B cell (primary cell): ENCODE measurements around the gene FOXE1. TPM values are rescaled to one million over a fixed set of nuclear protein-coding genes. Genes with fewer than 3 reads are reported as not detected.

Experiments
- ATAC-seq: fragments of 200-7000 bp; cut with Tn5 transposase; one replicate; pipeline ENCODE4 v1.10.0; 2021; ENCODE audit warnings: low read depth, mild to moderate bottlenecking, moderate number of reproducible peaks, moderate library complexity
- CTCF ChIA-PET: fragments of 350-600 bp; sonication (Branson Sonifier 250); formaldehyde crosslinking; loops from one replicate; lab custom pipeline; 2021; ENCODE audit warnings: antibody characterized with exemption, inconsistent platforms; lab: Charles Lee
- POLR2A ChIA-PET: fragments of 350-600 bp; sonication (Branson Sonifier 250); formaldehyde crosslinking; loops from one replicate; lab custom pipeline; 2021; ENCODE audit warnings: antibody characterized with exemption; lab: Charles Lee
- DNase-seq: peaks from one replicate; pipeline ENCODE4 v3.0.0; 2013
- H2AFZ ChIP-seq: 2 replicates; pipeline ENCODE4 v1.6.1; 2012; ENCODE audit warnings: mild to moderate bottlenecking, low read depth, low read length; ENCODE audit not compliant: insufficient read depth, poor library complexity, severe bottlenecking
- H3K27ac ChIP-seq, 2 donors: 1 replicate in 1 of 2; 2 replicates in 1 of 2; pipeline ENCODE4 v1.5.1; 2012 to 2013; ENCODE audit warnings: low read length in 2 of 2, mild to moderate bottlenecking in 2 of 2, moderate library complexity in 1 of 2
- H3K27me3 ChIP-seq, 4 experiments: fragments of 200-600 bp in 1 of 4; sonication (generic) in 1 of 4; replicated peaks in 1 of 4; 1 replicate in 2 of 4; 2 replicates in 2 of 4; pipeline versions ENCODE4 v1.6.1 to v1.7.0; 2013 to 2016; ENCODE audit warnings: low read length in 3 of 4, mild to moderate bottlenecking in 2 of 4, mixed read lengths in 1 of 4, moderate library complexity in 1 of 4; ENCODE audit not compliant: insufficient read depth in 4 of 4, control insufficient read depth in 3 of 4; ENCODE audit errors: control extremely low read depth in 1 of 4
- H3K36me3 ChIP-seq, 2 experiments: replicated peaks in 1 of 2; 1 replicate in 1 of 2; 2 replicates in 1 of 2; pipeline versions ENCODE4 v1.6.1 to v1.7.1; 2013; ENCODE audit warnings: low read length in 1 of 2; ENCODE audit not compliant: insufficient read depth in 2 of 2, control insufficient read depth in 1 of 2; ENCODE audit errors: control extremely low read depth in 1 of 2, extremely low read depth in 1 of 2
- H3K4me1 ChIP-seq, 2 donors: fragments of 200-600 bp in 1 of 2; sonication (generic) in 1 of 2; 1 replicate in 1 of 2; 2 replicates in 1 of 2; pipeline versions ENCODE4 v1.5.1 to v1.6.1; 2013 to 2017; ENCODE audit warnings: low read length in 2 of 2; ENCODE audit not compliant: control insufficient read depth in 2 of 2, insufficient read depth in 2 of 2
- H3K4me2 ChIP-seq: replicated peaks from 2 replicates; pipeline ENCODE3; 2012; ENCODE audit warnings: mild to moderate bottlenecking, low read depth, low read length; ENCODE audit not compliant: poor library complexity, severe bottlenecking
- H3K4me3 ChIP-seq, 5 experiments: fragments of 200-600 bp in 1 of 5; sonication (generic) in 1 of 5; 1 replicate in 3 of 5; 2 replicates in 2 of 5; pipeline versions ENCODE4 v1.5.1 to v1.7.0; 2011 to 2016; ENCODE audit warnings: low read length in 4 of 5, mild to moderate bottlenecking in 4 of 5, low read depth in 2 of 5, control low read depth in 1 of 5, moderate library complexity in 1 of 5; ENCODE audit not compliant: insufficient read depth in 1 of 5; ENCODE audit errors: control extremely low read depth in 1 of 5, extremely low read depth in 1 of 5
- H3K79me2 ChIP-seq: fragments of 200-600 bp; sonication (generic); one replicate; pipeline ENCODE4 v1.6.0; 2016; ENCODE audit warnings: low read length; ENCODE audit not compliant: control insufficient read depth, insufficient read depth
- H3K9ac ChIP-seq: fragments of 200-600 bp; sonication (generic); 2 replicates; pipeline ENCODE4 v1.6.1; 2017; ENCODE audit warnings: mild to moderate bottlenecking, low read length, moderate library complexity
- H3K9me3 ChIP-seq, 3 donors: one replicate each; pipeline versions ENCODE4 v1.6.1 to v1.7.1; 2013; ENCODE audit warnings: low read length in 2 of 3; ENCODE audit not compliant: control insufficient read depth in 2 of 3, insufficient read depth in 1 of 3; ENCODE audit errors: control extremely low read depth in 1 of 3
- H4K20me1 ChIP-seq: 2 replicates; pipeline ENCODE4 v1.6.0; 2012; ENCODE audit warnings: mild to moderate bottlenecking, low read length; ENCODE audit not compliant: insufficient read depth, control insufficient read depth, poor library complexity, severe bottlenecking
- H3K27ac Mint-ChIP-seq: one replicate; pipeline ENCODE4 v1.8.0; 2021; ENCODE audit warnings: mixed read lengths
- H3K27me3 Mint-ChIP-seq: one replicate; pipeline ENCODE4 v1.8.0; 2021; ENCODE audit warnings: mixed read lengths
- H3K4me1 Mint-ChIP-seq: one replicate; pipeline ENCODE4 v1.8.0; 2021; ENCODE audit warnings: mixed read lengths
- H3K4me3 Mint-ChIP-seq: one replicate; pipeline ENCODE4 v1.8.0; 2021; ENCODE audit warnings: mixed read lengths
- H3K9me3 Mint-ChIP-seq: one replicate; pipeline ENCODE4 v1.8.0; 2022; ENCODE audit warnings: mixed read lengths; ENCODE audit not compliant: insufficient read depth
- CTCF ChIP-seq: fragments of 200-600 bp; IDR thresholded peaks from one replicate; pipeline ENCODE4 v1.8.0; 2022; ENCODE audit warnings: antibody characterized with exemption, mild to moderate bottlenecking
- EZH2 ChIP-seq: IDR thresholded peaks from 2 replicates; pipeline ENCODE4 v1.6.1; 2012; ENCODE audit warnings: borderline replicate concordance, low read depth, mild to moderate bottlenecking, moderate library complexity, low read length; ENCODE audit not compliant: insufficient read depth, poor library complexity, severe bottlenecking
- WGBS: methylation state at CpG from one replicate; pipeline ENCODE4 v1.1.5; 2013; ENCODE audit warnings: missing lambda C conversion rate; ENCODE audit not compliant: insufficient coverage; 5-methylcytosine and 5-hydroxymethylcytosine counted together
- intact Hi-C: fragments of 100-400 bp; cut with micrococcal nuclease; formaldehyde crosslinking; loops from one replicate; pipeline ENCODE4 v1.10.0; 2022
- polyA plus RNA-seq: library from polyadenylated mRNA; depleted of rRNA; stranded (reverse); fragments of >200 nt; gene quantifications from 2 replicates; pipeline ENCODE4 v1.2.3, GENCODE V29; 2012
- total RNA-seq, 2 donors: library from RNA; stranded (reverse); fragments of 120-200 nt in 1 of 2; gene quantifications; 1 replicate in 1 of 2; 2 replicates in 1 of 2; pipeline versions ENCODE4 v1.2.3 to v1.2.4, GENCODE V29; 2013 to 2022

The FOXE1 gene
- total and polyA plus RNA-seq, 2 donors (not counting 1 experiment from before 2014, with no cell fraction given): not detected

GRCh38 chr9:97809666-97810344 is 43.2 kb upstream of the FOXE1 start:
- Histone ChIP-seq H3K4me3 (no peak overlapping the region), H3K36me3 (no peaks in the 10 kb centered on the region), H3K79me2 (no peaks in the 10 kb centered on the region), H4K20me1 (no peaks in the 10 kb centered on the region), H3K9ac (no peak overlapping the region), H3K27me3 (peaks cover 0 to 10% (median 3%) of the 10 kb centered on the region in 4 experiments), H3K4me2 (no peak overlapping the region), H3K9me3 (peaks cover 0 to 7% (median 5%) of the 10 kb centered on the region in 3 donors), H3K4me1 (no peaks in the 10 kb centered on the region), H3K27ac (no peak overlapping the region), H2AFZ (no peak overlapping the region)
- TF ChIP-seq CTCF (no peak), EZH2 (no peak)
- no peak overlapping the region for H3K27ac Mint-ChIP-seq
- 80% methylated on average over 1 of the region's 5 CpGs for WGBS
- H3K4me3 Mint-ChIP-seq: no peak overlapping the region
- DNase-seq (no peak), ATAC-seq (no peak)
- POLR2A ChIA-PET: no interaction called here
- intact Hi-C loops: loop anchor here (10.0 kb wide), 1 partner anchor 95 kb away; no protein-coding TSS in a partner anchor
- H3K4me1 Mint-ChIP-seq: no peaks in the 10 kb centered on the region
- no peaks in the 10 kb centered on the region for H3K9me3 Mint-ChIP-seq
- H3K27me3 Mint-ChIP-seq: peaks cover 38% of the 10 kb centered on the region
- CTCF ChIA-PET: interaction anchor here (0.6 kb wide), 1 partner anchor 91 kb away, joined by 4 read pairs; no protein-coding TSS in a partner anchor

- H3K9ac ChIP-seq: no peak overlapping the region
- peaks cover 0 to 2% (median under 1%) of the 10 kb centered on the region in 4 experiments for H3K27me3 ChIP-seq
- Mint-ChIP-seq H3K27ac (no peak overlapping the region), H3K4me1 (no peaks in the 10 kb centered on the region), H3K4me3 (no peak overlapping the region), H3K9me3 (no peaks in the 10 kb centered on the region), H3K27me3 (peaks cover 35% of the 10 kb centered on the region)
- H3K36me3 ChIP-seq: no peaks in the 10 kb centered on the region
- 98% methylated on average over 5 of the region's 7 CpGs for WGBS
- no peaks in the 10 kb centered on the region for H3K4me1 ChIP-seq
- no peaks in the 10 kb centered on the region for H3K79me2 ChIP-seq
- no peak for ATAC-seq
- TF ChIP-seq CTCF: no peak
- no peak for TF ChIP-seq EZH2
- CTCF ChIA-PET: interaction anchor here (0.6 kb wide), 1 partner anchor 1273 kb away, joined by 4 read pairs; no protein-coding TSS in a partner anchor
- H2AFZ ChIP-seq: no peak overlapping the region
- POLR2A ChIA-PET: no interaction called here
- no peak overlapping the region for H3K4me3 ChIP-seq
- no peak overlapping the region for H3K4me2 ChIP-seq
- H3K27ac ChIP-seq: no peak overlapping the region
- H4K20me1 ChIP-seq: no peaks in the 10 kb centered on the region
- no peak for DNase-seq
- intact Hi-C loops: no loop called here
- peaks cover 0 to 7% (median 5%) of the 10 kb centered on the region in 3 donors for H3K9me3 ChIP-seq
Observed at GRCh38 chr9:97811533-97812246, 41.3 kb upstream of the FOXE1 start.
